Right lobe of liver (tissue), 6 donors: ENCODE data around the gene NOS1AP. TPM values are rescaled to one million over a fixed set of nuclear protein-coding genes. Genes with fewer than 3 reads are reported as not detected.
A peak's percentile ranks its signal among the peaks of the same experiment; 100 is the strongest.
"Not testable (repeated sequence)": the region's sequence is repeated elsewhere in the genome, so short reads cannot be mapped to it uniquely, and the experiment has no call there.

Experiments used
- ATAC-seq, 4 donors: fragments of 200-7000 bp; cut with Tn5 transposase; one replicate each; pipeline ENCODE4 v1.9.1; 2020; ENCODE audit warnings: mild to moderate bottlenecking in 4 of 4, moderate library complexity in 4 of 4
- DNase-seq, 3 donors: peaks; one replicate each; pipeline ENCODE4 v3.0.0-alpha.2; 2020
- H3K27ac ChIP-seq, 3 donors: fragments of 200-600 bp; one replicate each; pipeline ENCODE4 v1.8.0; 2022
- H3K27me3 ChIP-seq, 2 donors: fragments of 200-600 bp; one replicate each; pipeline ENCODE4 v1.8.0; 2022
- H3K36me3 ChIP-seq, 4 donors: fragments of 200-600 bp; sonication (generic) in 1 of 4; one replicate each; pipeline versions ENCODE4 v1.5.1 to v1.8.0; 2017 to 2022; ENCODE audit warnings: control low read depth in 1 of 4
- H3K4me1 ChIP-seq, 4 donors: fragments of 200-600 bp; sonication (generic) in 1 of 4; one replicate each; pipeline versions ENCODE4 v1.5.1 to v1.8.0; 2017 to 2022; ENCODE audit warnings: control low read depth in 1 of 4
- H3K4me3 ChIP-seq, 3 donors: fragments of 200-600 bp; one replicate each; pipeline ENCODE4 v1.8.0; 2022
- H3K9me3 ChIP-seq, 4 donors: fragments of 200-600 bp; sonication (generic) in 1 of 4; one replicate each; pipeline versions ENCODE4 v1.5.1 to v1.8.0; 2017 to 2022; ENCODE audit warnings: control low read depth in 1 of 4
- CTCF ChIP-seq, 4 donors: fragments of 200-600 bp in 3 of 4; fragments of 450-650 bp in 1 of 4; IDR thresholded peaks; one replicate each; pipeline versions ENCODE4 v1.5.1 to v1.8.0; 2016 to 2022; ENCODE audit warnings: antibody characterized with exemption in 4 of 4, mild to moderate bottlenecking in 2 of 4
- POLR2A ChIP-seq: fragments of 450-650 bp; IDR thresholded peaks from one replicate; pipeline ENCODE4 v1.6.1; 2017; ENCODE audit warnings: antibody characterized with exemption, mild to moderate bottlenecking
- WGBS: methylation state at CpG from one replicate; pipeline ENCODE4 v1.1.6; 2018; ENCODE audit warnings: low coverage, low lambda C conversion rate; ENCODE audit not compliant: insufficient coverage; ENCODE audit errors: missing lambda C conversion rate; 5-methylcytosine and 5-hydroxymethylcytosine counted together
- intact Hi-C, 2 donors: fragments of 100-400 bp; cut with DNase I; formaldehyde crosslinking; loops; one replicate each; pipeline versions ENCODE4 v1.11.2 to v1.14.1; 2022
- total RNA-seq, 6 experiments: library from RNA; depleted of rRNA in 2 of 6; stranded (reverse); fragments of >200 nt in 2 of 6; fragmentation: NEBNext Ultra II Directional in 3 of 6; extraction: Animal tissue kit (Norgen Biotek cat#: 25700) in 3 of 6; gene quantifications; one replicate each; pipeline versions ENCODE4 v1.1.0 to v1.2.4, GENCODE V29; 2016 to 2023
- donor health status: DM: no; HTN: yes; CAD: no.
- donor health status: DM: no; HTN: no; CAD: no.
- donor health status: DM: no; HTN: no; CAD: no.
- donor health status: DM: no; HTN: yes; CAD: no.
- donor health status: DM: no; HTN: yes; CAD: no.

NOS1AP gene
- total RNA-seq, 6 experiments from 2014 or later, result 4.7 to 24.8 (median 11.6) TPM

GRCh38 chr1:162197041-162197531, 127.6 kb downstream of the NOS1AP start:
- Histone ChIP-seq H3K27ac (peak overlapping the region in 2 of 3 donors; percentile 81 to 88), H3K36me3 (no peaks in the 10 kb centered on the region), H3K4me1 (peaks cover 0 to 54% (median 22%) of the 10 kb centered on the region in 4 donors), H3K9me3 (no peaks in the 10 kb centered on the region), H3K4me3 (peak overlapping the region in 2 of 3 donors; percentile 7 to 16), H3K27me3 (no peaks in the 10 kb centered on the region)
- DNase-seq (no peak), ATAC-seq (peak; percentile 72 to 85 (median 81))
- WGBS, result 22% methylated on average over 7 of the region's 8 CpGs
- intact Hi-C loops, result no loop called here
- no peak for TF ChIP-seq POLR2A
- TF ChIP-seq CTCF (IDR thresholded peaks at IDR 0.05), result no peak

GRCh38 chr1:162197615-162198421, 128.3 kb downstream of the NOS1AP start:
- Histone ChIP-seq H3K36me3 (no peaks in the 10 kb centered on the region), H3K4me1 (peaks cover 0 to 51% (median 19%) of the 10 kb centered on the region in 4 donors), H3K9me3 (no peaks in the 10 kb centered on the region), H3K27me3 (no peaks in the 10 kb centered on the region), H3K4me3 (peak overlapping the region in 2 of 3 donors; percentile 7 to 16), H3K27ac (peak overlapping the region in 2 of 3 donors; percentile 81 to 88)
- 66% methylated on average over 7 of the region's 13 CpGs for WGBS
- intact Hi-C loops, result no loop called here
- DNase-seq (no peak), ATAC-seq (peak; percentile 15 to 49 (median 22))
- TF ChIP-seq POLR2A (no peak), CTCF (IDR thresholded peaks at IDR 0.05) (peak in 2 of 4 donors; percentile 5 to 15)

GRCh38 chr1:162200096-162200847, 130.8 kb downstream of the NOS1AP start:
- Histone ChIP-seq H3K4me1 (peaks cover 0 to 50% (median 11%) of the 10 kb centered on the region in 4 donors), H3K36me3 (no peaks in the 10 kb centered on the region), H3K27ac (no peak overlapping the region), H3K9me3 (no peaks in the 10 kb centered on the region), H3K4me3 (no peak overlapping the region), H3K27me3 (no peaks in the 10 kb centered on the region)
- WGBS, result 81% methylated on average over 5 of the region's 5 CpGs
- intact Hi-C loops, result loop anchor here in 1 of 2 donors (10.0 kb wide), 1 partner anchor 45 kb away; no protein-coding TSS in a partner anchor
- ATAC-seq, result no peak
- no peak for TF ChIP-seq POLR2A
- TF ChIP-seq CTCF (IDR thresholded peaks at IDR 0.05), result no peak
- no peak for DNase-seq

GRCh38 chr1:162201062-162201461, 131.6 kb downstream of the NOS1AP start:
- H3K36me3 ChIP-seq, DNase-seq, H3K4me3 ChIP-seq, ATAC-seq, H3K27me3 ChIP-seq, H3K27ac ChIP-seq, H3K9me3 ChIP-seq: not testable (repeated sequence)
- intact Hi-C loops, result loop anchor here in 1 of 2 donors (10.0 kb wide), 1 partner anchor 46 kb away; no protein-coding TSS in a partner anchor
- H3K4me1 ChIP-seq, result peaks cover 0 to 55% (median 11%) of the 10 kb centered on the region in 4 donors
